HG03558 (cell line): ENCODE data around the gene HEMK1.

ENCODE experiments used
- ATAC-seq: cut with Tn5 transposase; IDR thresholded peaks from one replicate; pipeline ENCODE4 v1.9.1; 2021; ENCODE audit warnings: moderate number of reproducible peaks; ENCODE audit not compliant: unreplicated experiment; ENCODE audit errors: extremely low read depth

HEMK1 gene

DNA sequence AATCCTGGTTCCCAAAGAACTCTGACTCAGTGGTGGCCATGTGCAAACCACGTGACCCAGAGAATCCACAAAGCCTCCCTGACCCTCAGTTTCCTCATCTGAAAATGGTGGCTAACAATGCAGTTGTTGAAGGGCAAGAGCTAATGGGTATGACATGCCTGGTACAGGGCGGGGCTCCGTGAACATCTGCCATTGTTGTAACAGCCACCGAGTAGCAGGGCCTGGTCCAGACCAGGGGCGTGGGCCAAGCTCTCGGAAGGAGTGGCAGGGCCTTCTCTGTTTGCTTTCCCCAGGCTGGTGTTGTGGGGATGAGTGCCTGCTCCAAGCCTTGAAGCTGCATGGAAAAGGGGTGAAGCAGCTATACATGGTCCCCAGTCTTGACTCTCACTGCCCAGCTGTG is 61.1 kb downstream of the HEMK1 start:
- no peak for ATAC-seq

DNA sequence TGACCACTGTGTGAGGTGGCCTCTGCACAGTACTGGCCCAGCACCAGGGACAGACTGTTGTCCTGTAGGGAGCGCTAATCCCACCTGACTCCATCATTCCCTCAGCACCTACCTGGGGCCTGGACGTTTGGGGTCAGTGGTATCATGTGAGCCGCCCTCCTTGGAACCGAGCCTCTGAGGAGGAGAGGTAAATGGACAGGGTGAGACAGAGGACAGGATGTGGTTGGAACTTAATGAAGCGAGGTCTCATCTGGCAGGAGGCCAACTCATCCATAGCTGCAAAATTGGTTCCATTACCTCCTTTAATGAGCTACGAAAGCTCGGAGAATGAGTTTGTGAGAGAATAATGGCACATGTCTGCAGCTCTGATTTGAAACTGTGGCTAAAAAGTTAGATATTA is 61.6 kb downstream of the HEMK1 start:
- ATAC-seq, result no peak

DNA sequence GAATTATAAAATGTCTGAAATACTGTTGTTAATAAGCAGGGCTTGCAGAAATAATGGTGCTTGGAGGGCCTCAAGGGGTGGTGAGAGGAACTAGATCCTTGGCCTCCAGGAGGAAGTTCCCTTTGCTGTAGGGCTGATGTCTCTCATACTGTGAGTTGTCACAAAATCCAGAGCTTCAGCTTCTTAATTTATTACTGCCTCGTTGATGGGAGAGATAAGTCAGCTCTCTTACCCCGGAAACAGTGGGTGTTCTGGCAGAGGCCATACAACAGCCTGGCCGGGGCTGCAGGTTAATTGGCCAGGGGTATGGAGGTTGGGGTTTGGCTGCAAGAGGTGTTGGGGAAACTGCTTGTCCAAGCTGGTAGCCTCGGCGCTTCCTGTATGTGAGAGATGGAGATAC is 63.1 kb downstream of the HEMK1 start:
- ATAC-seq, result no peak

- no peak for ATAC-seq
Measured at GRCh38 chr3:50633230-50633790, 64.0 kb downstream of the HEMK1 start.

DNA sequence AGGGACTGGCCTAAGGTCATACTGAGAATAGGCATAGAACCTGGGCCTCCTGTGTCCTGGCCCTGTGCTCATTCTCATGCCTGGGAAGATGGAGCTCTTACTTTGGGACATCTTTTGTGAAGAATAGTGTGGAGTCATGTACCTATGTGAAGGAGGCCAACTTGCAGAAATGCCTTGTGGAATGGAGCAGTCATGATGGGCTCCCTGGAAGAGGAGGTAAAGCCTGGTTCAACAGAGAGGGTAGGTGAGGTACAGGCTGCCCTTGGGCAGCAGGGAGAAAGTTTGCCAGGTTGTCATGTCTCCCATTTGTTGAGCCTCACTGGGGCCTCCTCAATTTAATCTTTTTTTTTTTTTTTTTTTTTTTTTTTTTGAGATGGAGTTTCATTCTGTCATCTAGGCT is 65.7 kb downstream of the HEMK1 start:
- no peak for ATAC-seq

GRCh38 chr3:50637011-50637410 is 67.7 kb downstream of the HEMK1 start:
- no peak for ATAC-seq

GRCh38 chr3:50637945-50638344 is 68.6 kb downstream of the HEMK1 start:
- ATAC-seq, result no peak

DNA sequence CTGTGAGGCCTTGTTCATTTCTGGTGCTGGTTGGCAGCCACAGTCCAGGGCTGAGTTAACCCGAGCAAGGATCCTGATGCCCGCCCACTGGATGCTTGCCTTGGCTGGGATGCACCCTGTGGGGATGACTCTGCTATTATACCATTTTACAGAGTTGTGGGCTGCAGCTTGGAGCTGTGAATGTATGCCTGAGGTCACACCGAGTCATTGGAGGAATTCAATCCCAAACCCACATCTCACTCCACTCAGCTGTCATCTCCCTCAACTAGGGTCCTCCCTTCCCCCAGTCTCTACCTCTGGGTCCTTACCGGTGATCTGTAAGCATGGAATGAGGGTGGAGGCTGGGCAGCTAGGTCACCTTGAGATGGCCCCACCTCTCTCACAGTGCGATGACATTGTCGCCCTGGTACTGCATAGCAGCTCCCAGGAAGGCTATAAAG is 69.8 kb downstream of the HEMK1 start:
- ATAC-seq, result no peak

DNA sequence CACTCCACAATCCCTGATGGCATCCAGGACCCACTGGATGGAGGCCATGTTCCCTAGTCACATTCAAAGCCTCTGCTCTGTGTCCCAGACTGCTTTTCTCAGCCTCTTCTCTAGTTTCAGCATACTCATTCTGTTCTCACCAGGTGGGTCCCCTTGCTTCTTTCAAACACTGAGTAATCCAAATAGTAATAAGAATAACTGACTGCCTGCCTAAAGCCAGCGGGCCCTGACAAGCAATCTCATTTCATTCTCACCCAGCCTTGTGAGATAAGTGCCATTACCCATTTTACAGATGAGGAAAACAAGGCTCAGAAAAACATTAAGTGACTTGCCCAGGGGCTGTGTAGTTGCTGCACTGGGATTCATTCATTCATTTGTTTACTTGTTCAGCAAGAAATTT is 73.1 kb downstream of the HEMK1 start:
- ATAC-seq, result no peak

DNA sequence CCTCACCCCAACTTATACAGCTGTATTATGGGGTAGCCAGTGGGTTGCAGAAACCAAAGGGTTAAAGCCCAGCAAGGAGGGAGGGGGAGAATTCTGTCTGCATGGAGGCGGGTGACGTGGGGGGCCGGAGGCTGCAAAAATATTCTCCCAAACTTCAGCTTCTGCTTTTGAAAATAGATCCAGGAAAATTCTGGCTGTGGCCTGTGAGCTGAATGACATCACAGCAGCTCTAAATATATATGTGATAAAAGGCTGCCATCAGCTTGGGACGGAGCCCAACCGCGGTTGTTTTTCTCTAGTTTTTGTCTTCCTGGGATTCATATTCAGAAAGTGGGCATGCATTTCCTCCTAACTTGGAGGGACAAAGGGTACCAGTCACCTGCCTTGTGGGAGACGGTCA is 75.2 kb downstream of the HEMK1 start:
- ATAC-seq, result no peak

GRCh38 chr3:50645378-50645777 is 76.1 kb downstream of the HEMK1 start:
- no peak for ATAC-seq
